ENCODE measurements around the gene TRIM46.

TRIM46 gene

GRCh38 chr1:155177918-155178281 lies 4.3 kb downstream of the TRIM46 start:
- Histone ChIP-seq H3K4me1 (peaks cover 0 to 34% (median 11%) of the 10 kb centered on the region in 4 donors), H3K27me3 (peaks cover 0 to 20% of the 10 kb centered on the region in 2 donors), H3K36me3 (no peaks in the 10 kb centered on the region), H3K9me3 (no peaks in the 10 kb centered on the region), H3K4me3 (no peak overlapping the region), H3K27ac (no peak overlapping the region)
- TF ChIP-seq CTCF (IDR thresholded peaks at IDR 0.05): no peak
- DNase-seq: peak in 1 of 2 donors; percentile 49
- intact Hi-C loops (cut with DNase I; ENCODE audit: low total_unique reads): no loop called here

- no peak overlapping the region for H3K4me3 ChIP-seq
Observed at GRCh38 chr1:155178441-155179111, 4.9 kb downstream of the TRIM46 start.

GRCh38 chr1:155179112-155180031 lies 5.7 kb downstream of the TRIM46 start:
- peaks cover 0 to 24% (median 4%) of the 10 kb centered on the region in 4 donors for H3K4me1 ChIP-seq
- intact Hi-C loops (cut with DNase I; ENCODE audit: low total_unique reads): no loop called here
- H3K9me3 ChIP-seq: no peaks in the 10 kb centered on the region
- H3K27me3 ChIP-seq: peaks cover 0 to 15% of the 10 kb centered on the region in 2 donors
- TF ChIP-seq CTCF (IDR thresholded peaks at IDR 0.05): no peak
- no peak overlapping the region for H3K27ac ChIP-seq
- H3K36me3 ChIP-seq: no peaks in the 10 kb centered on the region
- H3K4me3 ChIP-seq: no peak overlapping the region
- DNase-seq: peak; percentile 15 to 61

More at GRCh38 chr1:155178441-155179111, 4.9 kb downstream of the TRIM46 start:
- intact Hi-C loops (cut with DNase I; ENCODE audit: low total_unique reads): no loop called here
- DNase-seq: peak in 1 of 2 donors; percentile 62
- Histone ChIP-seq H3K36me3 (no peaks in the 10 kb centered on the region), H3K4me1 (peaks cover 0 to 30% (median 9%) of the 10 kb centered on the region in 4 donors), H3K9me3 (no peaks in the 10 kb centered on the region), H3K27me3 (peaks cover 0 to 20% of the 10 kb centered on the region in 2 donors), H3K27ac (no peak overlapping the region)
- no peak for TF ChIP-seq CTCF (IDR thresholded peaks at IDR 0.05)

- H3K9me3 ChIP-seq: no peaks in the 10 kb centered on the region
- TF ChIP-seq CTCF (IDR thresholded peaks at IDR 0.05): no peak
- DNase-seq: no peak
- H3K27ac ChIP-seq: no peak overlapping the region
- intact Hi-C loops (cut with DNase I; ENCODE audit: low total_unique reads): no loop called here
- H3K36me3 ChIP-seq: no peaks in the 10 kb centered on the region
- peaks cover 0 to 29% (median 0%) of the 10 kb centered on the region in 4 donors for H3K4me1 ChIP-seq
- no peaks in the 10 kb centered on the region for H3K27me3 ChIP-seq
- no peak overlapping the region for H3K4me3 ChIP-seq
Observed at GRCh38 chr1:155181371-155182051, 7.9 kb downstream of the TRIM46 start.

GRCh38 chr1:155182052-155182550 lies 8.5 kb downstream of the TRIM46 start:
- peaks cover 0 to 27% (median 0%) of the 10 kb centered on the region in 4 donors for H3K4me1 ChIP-seq

More at GRCh38 chr1:155182052-155182550, 8.5 kb downstream of the TRIM46 start:
- Histone ChIP-seq H3K36me3 (no peaks in the 10 kb centered on the region), H3K4me3 (no peak overlapping the region), H3K9me3 (no peaks in the 10 kb centered on the region), H3K27me3 (no peaks in the 10 kb centered on the region), H3K27ac (no peak overlapping the region)
- no peak for TF ChIP-seq CTCF (IDR thresholded peaks at IDR 0.05)
- no peak for DNase-seq
- intact Hi-C loops (cut with DNase I; ENCODE audit: low total_unique reads): no loop called here
